PC-3 (cell line): Measurements from ENCODE around the gene ALKBH3. TPM values are rescaled to one million over a fixed set of nuclear protein-coding genes. Genes with fewer than 3 reads are reported as not detected.

Source experiments
- ATAC-seq: fragments of 200-7000 bp; cut with Tn5 transposase; 2 replicates; pipeline ENCODE4 v1.9.1; 2020; ENCODE audit warnings: mild to moderate bottlenecking, moderate library complexity
- BruUV-seq: library from RNA; stranded (reverse); fragments of 400-500 nt; replicated peaks from 2 replicates; lab custom pipeline; 2021; lab: Mats Ljungman, UMichigan
- CTCF ChIA-PET: fragments of 300-600 bp; sonication (Branson Sonifier 250); formaldehyde crosslinking; loops from one replicate; lab custom pipeline; 2022; ENCODE audit warnings: antibody characterized with exemption; lab: Charles Lee
- POLR2A ChIA-PET: fragments of 300-600 bp; sonication (Branson Sonifier 250); formaldehyde crosslinking; loops from one replicate; lab custom pipeline; 2022; ENCODE audit warnings: antibody characterized with exemption; ENCODE audit not compliant: unreplicated experiment; lab: Charles Lee
- DNase-seq: peaks from one replicate; pipeline ENCODE4 v3.0.0-alpha.2; 2015
- H2AFZ ChIP-seq: fragments of 300-600 bp; sonication (generic); 2 replicates; pipeline ENCODE4 v1.6.0; 2016; ENCODE audit warnings: antibody characterized with exemption, low read length
- H3F3A ChIP-seq: fragments of 300-600 bp; sonication (generic); one replicate; pipeline ENCODE4 v1.6.0; 2017; ENCODE audit warnings: antibody characterized with exemption, low read length, control low read depth, mild to moderate bottlenecking; ENCODE audit not compliant: unreplicated experiment
- H3K27ac ChIP-seq: fragments of 300-600 bp; sonication (generic); 2 replicates; pipeline ENCODE4 v1.5.1; 2016; ENCODE audit warnings: mild to moderate bottlenecking, low read length
- H3K27me3 ChIP-seq: fragments of 300-600 bp; sonication (generic); 2 replicates; pipeline ENCODE4 v1.6.1; 2016; ENCODE audit warnings: low read length, mixed read lengths
- H3K36me3 ChIP-seq: fragments of 300-600 bp; sonication (generic); 2 replicates; pipeline ENCODE4 v1.6.1; 2016; ENCODE audit warnings: low read depth, mixed run types, low read length, mixed read lengths
- H3K4me1 ChIP-seq: fragments of 300-600 bp; sonication (generic); 2 replicates; pipeline ENCODE4 v1.5.1; 2016; ENCODE audit warnings: low read length; ENCODE audit not compliant: insufficient read depth
- H3K4me2 ChIP-seq: fragments of 300-600 bp; sonication (generic); 2 replicates; pipeline ENCODE4 v1.6.0; 2016; ENCODE audit warnings: low read length
- H3K4me3 ChIP-seq: fragments of 300-600 bp; sonication (generic); 2 replicates; pipeline ENCODE4 v1.5.1; 2016; ENCODE audit warnings: mild to moderate bottlenecking, low read length, mixed read lengths
- H3K79me2 ChIP-seq: fragments of 300-600 bp; sonication (generic); 2 replicates; pipeline ENCODE4 v1.6.1; 2017; ENCODE audit warnings: low read length, mixed read lengths
- H3K9ac ChIP-seq: fragments of 300-600 bp; sonication (generic); 2 replicates; pipeline ENCODE4 v1.6.0; 2016; ENCODE audit warnings: mild to moderate bottlenecking, low read length
- H3K9me2 ChIP-seq: fragments of 300-600 bp; sonication (generic); replicated peaks from 2 replicates; pipeline ENCODE4 v1.6.1; 2016; ENCODE audit warnings: mixed run types, low read length, mixed read lengths
- H3K9me3 ChIP-seq: fragments of 300-600 bp; sonication (generic); 2 replicates; pipeline ENCODE4 v1.6.1; 2016; ENCODE audit warnings: low read length, mixed read lengths
- H4K20me1 ChIP-seq: fragments of 300-600 bp; sonication (generic); 2 replicates; pipeline ENCODE4 v1.6.1; 2016; ENCODE audit warnings: low read length, mixed read lengths
- CTCF ChIP-seq: fragments of 300-600 bp; sonication (generic); conservative IDR thresholded peaks from 2 replicates; pipeline ENCODE4 v1.5.1; 2017; ENCODE audit warnings: antibody characterized with exemption, low read depth, mild to moderate bottlenecking, low read length
- EZH2 ChIP-seq: fragments of 300-600 bp; sonication (generic); IDR thresholded peaks from one replicate; pipeline ENCODE4 v1.6.1; 2017; ENCODE audit warnings: antibody characterized with exemption, mild to moderate bottlenecking, low read length; ENCODE audit not compliant: unreplicated experiment
- EZH2phosphoT487 ChIP-seq: fragments of 300-600 bp; sonication (generic); IDR thresholded peaks from 2 replicates; pipeline ENCODE4 v1.6.1; 2018; ENCODE audit warnings: mild to moderate bottlenecking, antibody characterized with exemption, low read length, borderline replicate concordance
- intact Hi-C: fragments of 100-400 bp; cut with micrococcal nuclease; formaldehyde crosslinking; loops from 2 replicates; pipeline ENCODE4 v1.9.0; 2023
- total RNA-seq: library from RNA; depleted of rRNA; stranded (reverse); fragments of >200 nt; gene quantifications from 2 replicates; pipeline ENCODE4 v1.2.3, GENCODE V29; 2014

ALKBH3 gene
- total RNA-seq, 1 experiment from 2014 or later, result 55.5 TPM

- no peaks in the 10 kb centered on the region for H3K36me3 ChIP-seq
- ATAC-seq (peak; percentile 77), DNase-seq (peak; percentile 63)
- H3K4me2 ChIP-seq, result no peak overlapping the region
- intact Hi-C loops, result no loop called here
- H3F3A ChIP-seq, result no peaks in the 10 kb centered on the region
- H3K9ac ChIP-seq, result no peak overlapping the region
- no peaks in the 10 kb centered on the region for H3K79me2 ChIP-seq
- H3K9me3 ChIP-seq, result no peaks in the 10 kb centered on the region
- H3K4me3 ChIP-seq, result no peak overlapping the region
- H3K4me1 ChIP-seq, result peaks cover 21% of the 10 kb centered on the region
- no peak overlapping the region for H3K27ac ChIP-seq
- H3K27me3 ChIP-seq, result peaks cover 14% of the 10 kb centered on the region
- H3K9me2 ChIP-seq, result no peaks in the 10 kb centered on the region
- TF ChIP-seq EZH2phosphoT487, result no peak
- TF ChIP-seq CTCF, result 0 out of 2 replicates have a peak, but pooled peaks have one; percentile 14
- no peak for TF ChIP-seq EZH2
- CTCF ChIA-PET, result no interaction called here
- no peaks in the 10 kb centered on the region for H4K20me1 ChIP-seq
- POLR2A ChIA-PET, result interaction anchor here (0.7 kb wide), 1 partner anchor 46 kb away, joined by 8 read pairs; no protein-coding TSS in a partner anchor
- BruUV-seq, result no TSS peak
- 0 out of 2 replicates have a peak overlapping the region, but pooled peaks have one; percentile 3 for H2AFZ ChIP-seq
These were observed 57.1 kb downstream of the ALKBH3 start for GRCh38 chr11:43937434-43938411.

GRCh38 chr11:43941257-43941994 is 60.8 kb downstream of the ALKBH3 start:
- Histone ChIP-seq H3K9ac (no peak overlapping the region), H3K9me3 (no peaks in the 10 kb centered on the region), H3K27ac (no peak overlapping the region), H3K36me3 (no peaks in the 10 kb centered on the region), H3K79me2 (no peaks in the 10 kb centered on the region), H4K20me1 (no peaks in the 10 kb centered on the region), H3K4me1 (peaks cover 25% of the 10 kb centered on the region), H3K9me2 (no peaks in the 10 kb centered on the region), H3K4me3 (peak overlapping the region; percentile 62), H3K4me2 (peak overlapping the region; percentile 81), H3F3A (no peaks in the 10 kb centered on the region), H2AFZ (no peak overlapping the region), H3K27me3 (peaks cover 33% of the 10 kb centered on the region)
- CTCF ChIA-PET, result interaction anchor here (0.6 kb wide), 1 partner anchor 90 kb away, joined by 3 read pairs; no protein-coding TSS in a partner anchor
- TF ChIP-seq EZH2phosphoT487, result no peak
- TF ChIP-seq CTCF, result no peak
- no peak for TF ChIP-seq EZH2
- BruUV-seq, result no TSS peak
- intact Hi-C loops, result no loop called here
- POLR2A ChIA-PET, result interaction anchor here (0.7 kb wide), 1 partner anchor 8 kb away, joined by 3 read pairs; no protein-coding TSS in a partner anchor
- DNase-seq (no peak), ATAC-seq (no peak)
